IMR-90 (cell line): ENCODE results near the gene ANP32B. TPM values are rescaled to one million over a fixed set of nuclear protein-coding genes. Genes with fewer than 3 reads are reported as not detected.

Experiments used
- ATAC-seq: fragments of 200-7000 bp; cut with Tn5 transposase; 2 replicates; pipeline ENCODE4 v1.9.1; 2020; ENCODE audit warnings: low read depth, mild to moderate bottlenecking, moderate library complexity
- BruUV-seq: library from RNA; stranded (reverse); fragments of 400-500 nt; replicated peaks from 2 replicates; lab custom pipeline; 2021; lab: Mats Ljungman, UMichigan
- CTCF ChIA-PET: fragments of 300-600 bp; formaldehyde crosslinking; extraction: SDS; loops from one replicate; lab custom pipeline; 2021; ENCODE audit warnings: antibody characterized with exemption; lab: Yijun Ruan, JAX
- POLR2A ChIA-PET: fragments of 300-600 bp; sonication (Branson Sonifier 250); formaldehyde crosslinking; loops from one replicate; lab custom pipeline; 2022; ENCODE audit warnings: antibody characterized with exemption; ENCODE audit not compliant: unreplicated experiment; lab: Charles Lee
- DNase-seq: peaks from one replicate; pipeline ENCODE4 v3.0.0; 2013
- H2AFZ ChIP-seq: replicated peaks from 2 replicates; pipeline ENCODE3; 2013; ENCODE audit warnings: low read length, mild to moderate bottlenecking; ENCODE audit not compliant: poor library complexity
- H2AK5ac ChIP-seq: 2 replicates; pipeline ENCODE4 v1.6.1; 2013; ENCODE audit warnings: low read depth, low read length, inconsistent platforms
- H2AK9ac ChIP-seq: replicated peaks from 2 replicates; pipeline ENCODE3; 2013; ENCODE audit warnings: mild to moderate bottlenecking, low read depth, low read length, moderate library complexity; ENCODE audit not compliant: poor library complexity
- H2BK120ac ChIP-seq: 2 replicates; pipeline ENCODE4 v1.6.1; 2013; ENCODE audit warnings: low read depth, low read length, inconsistent platforms
- H2BK15ac ChIP-seq: 3 replicates; pipeline ENCODE4 v1.6.1; 2013; ENCODE audit warnings: low read depth, low read length, inconsistent platforms
- H2BK20ac ChIP-seq: 2 replicates; pipeline ENCODE4 v1.6.1; 2013; ENCODE audit warnings: low read depth, mild to moderate bottlenecking, inconsistent platforms, low read length, moderate library complexity
- H2BK5ac ChIP-seq: 2 replicates; pipeline ENCODE4 v1.6.1; 2013; ENCODE audit warnings: mild to moderate bottlenecking, low read depth, low read length, inconsistent platforms; ENCODE audit not compliant: poor library complexity, severe bottlenecking
- H3K14ac ChIP-seq: replicated peaks from 2 replicates; pipeline ENCODE4 v1.6.1; 2013; ENCODE audit warnings: low read depth, low read length, inconsistent platforms
- H3K18ac ChIP-seq: 2 replicates; pipeline ENCODE4 v1.6.1; 2013; ENCODE audit warnings: low read depth, low read length, control low read depth
- H3K23ac ChIP-seq: 2 replicates; pipeline ENCODE4 v1.6.1; 2013; ENCODE audit warnings: low read depth, low read length, inconsistent platforms
- H3K27ac ChIP-seq: 2 replicates; pipeline ENCODE4 v1.5.1; 2013; ENCODE audit warnings: mild to moderate bottlenecking, control low read depth, low read length; ENCODE audit not compliant: insufficient read depth
- H3K27me3 ChIP-seq: 2 replicates; pipeline ENCODE4 v1.6.1; 2013; ENCODE audit warnings: low read length; ENCODE audit not compliant: control insufficient read depth, insufficient read depth
- H3K36me3 ChIP-seq: 2 replicates; pipeline ENCODE4 v1.6.1; 2013; ENCODE audit warnings: low read length, mixed read lengths; ENCODE audit not compliant: control insufficient read depth, insufficient read depth
- H3K4ac ChIP-seq: 2 replicates; pipeline ENCODE4 v1.6.1; 2013; ENCODE audit warnings: low read depth, low read length, inconsistent platforms
- H3K4me1 ChIP-seq: 2 replicates; pipeline ENCODE4 v1.6.1; 2013; ENCODE audit warnings: low read length, mixed read lengths; ENCODE audit not compliant: control insufficient read depth, insufficient read depth
- H3K4me2 ChIP-seq: 2 replicates; pipeline ENCODE4 v1.6.1; 2013; ENCODE audit warnings: low read depth, mild to moderate bottlenecking, control low read depth, low read length, moderate library complexity
- H3K4me3 ChIP-seq: 2 replicates; pipeline ENCODE4 v1.5.1; 2013; ENCODE audit warnings: low read depth, mild to moderate bottlenecking, control low read depth, low read length, moderate library complexity; ENCODE audit not compliant: insufficient read depth
- H3K56ac ChIP-seq: 2 replicates; pipeline ENCODE4 v1.6.1; 2013; ENCODE audit warnings: low read length, inconsistent platforms; ENCODE audit not compliant: insufficient read depth; ENCODE audit errors: extremely low read depth
- H3K79me1 ChIP-seq, 2 experiments: 2 replicates each; pipeline ENCODE4 v1.6.1; 2013; ENCODE audit warnings: low read length in 2 of 2, inconsistent platforms in 1 of 2, low read depth in 1 of 2
- H3K9ac ChIP-seq: 2 replicates; pipeline ENCODE4 v1.6.1; 2013; ENCODE audit warnings: low read depth, low read length, control low read depth
- H3K9me1 ChIP-seq: 2 replicates; pipeline ENCODE4 v1.6.1; 2013; ENCODE audit warnings: low read length, inconsistent platforms; ENCODE audit not compliant: insufficient read depth
- H3K9me3 ChIP-seq: 2 replicates; pipeline ENCODE4 v1.6.1; 2013; ENCODE audit warnings: low read length; ENCODE audit not compliant: control insufficient read depth, insufficient read depth
- H4K20me1 ChIP-seq: 2 replicates; pipeline ENCODE4 v1.6.1; 2013; ENCODE audit warnings: low read length, inconsistent platforms; ENCODE audit not compliant: insufficient read depth
- H4K5ac ChIP-seq: 2 replicates; pipeline ENCODE4 v1.6.1; 2013; ENCODE audit warnings: mild to moderate bottlenecking, low read depth, low read length, control low read depth
- H4K8ac ChIP-seq, 2 experiments: 2 replicates each; pipeline ENCODE4 v1.6.1; 2013; ENCODE audit warnings: low read depth in 2 of 2, low read length in 2 of 2, control low read depth in 1 of 2, inconsistent platforms in 1 of 2
- H4K91ac ChIP-seq: 2 replicates; pipeline ENCODE4 v1.6.1; 2013; ENCODE audit warnings: low read depth, low read length, inconsistent platforms; ENCODE audit not compliant: insufficient read depth
- CEBPB ChIP-seq: IDR thresholded peaks from 2 replicates; pipeline ENCODE4 v1.6.1; 2012; ENCODE audit warnings: low read depth, low read length, improper control_type of control experiment
- CTCF ChIP-seq: conservative IDR thresholded peaks from 2 replicates; pipeline ENCODE4 v1.5.1; 2012; ENCODE audit warnings: mild to moderate bottlenecking, low read depth, low read length, improper control_type of control experiment
- ELK1 ChIP-seq: fragments of 150-350 bp; IDR thresholded peaks from 2 replicates; pipeline ENCODE4 v1.6.1; 2016; ENCODE audit warnings: low read depth, mild to moderate bottlenecking, low read length, moderate library complexity, borderline replicate concordance
- FOS ChIP-seq: fragments of 150-350 bp; IDR thresholded peaks from 2 replicates; pipeline ENCODE4 v1.6.1; 2016; ENCODE audit warnings: low read depth, low read length
- MAFK ChIP-seq: IDR thresholded peaks from 2 replicates; pipeline ENCODE4 v1.6.1; 2012; ENCODE audit warnings: low read depth, low read length, improper control_type of control experiment
- MAZ ChIP-seq: IDR thresholded peaks from 2 replicates; pipeline ENCODE4 v1.6.1; 2012; ENCODE audit warnings: low read depth, mild to moderate bottlenecking, low read length, improper control_type of control experiment, moderate library complexity, borderline replicate concordance
- POLR2A ChIP-seq: IDR thresholded peaks from 2 replicates; pipeline ENCODE4 v1.6.1; 2012; ENCODE audit warnings: mild to moderate bottlenecking, low read depth, low read length
- SMC3 ChIP-seq: fragments of 150-350 bp; IDR thresholded peaks from 2 replicates; pipeline ENCODE4 v1.6.1; 2016; ENCODE audit warnings: low read depth, mild to moderate bottlenecking, antibody characterized with exemption, low read length, moderate library complexity
- WGBS, 2 experiments: methylation state at CpG; one replicate each; pipeline versions ENCODE4 v1.1.5 to v1.1.7; 2013; ENCODE audit warnings: missing lambda C conversion rate in 2 of 2; ENCODE audit not compliant: insufficient read length in 1 of 2; ENCODE audit errors: extremely low coverage in 2 of 2; 5-methylcytosine and 5-hydroxymethylcytosine counted together
- dilution Hi-C: fragments of 300-500 bp; cut with HindIII; formaldehyde crosslinking; loops from one replicate; pipeline ENCODE4 v1.14.3; 2018; ENCODE audit warnings: low sequenced_read_pairs; ENCODE audit not compliant: unreplicated experiment
- in situ Hi-C: fragments of 300-500 bp; cut with MboI; formaldehyde crosslinking; loops from 3 replicates; pipeline ENCODE4 v1.14.3; 2019; ENCODE audit warnings: low sequenced_read_pairs, inconsistent platforms, mixed read lengths
- intact Hi-C: fragments of 100-400 bp; cut with micrococcal nuclease; formaldehyde crosslinking; loops from 2 replicates; pipeline ENCODE4 v1.10.0; 2022
- polyA plus RNA-seq, 3 experiments: library from polyadenylated mRNA; depleted of rRNA; stranded (reverse); fragments of >200 nt; gene quantifications; 2 replicates each; pipeline ENCODE4 v1.2.3, GENCODE V29; 2012; ENCODE audit warnings: low replicate concordance in 1 of 3
- total RNA-seq: library from RNA; depleted of rRNA; stranded (reverse); fragments of >200 nt; gene quantifications from 2 replicates; pipeline ENCODE4 v1.2.3, GENCODE V29; 2012

The ANP32B gene
- total and polyA plus RNA-seq, 2 of the 4 experiments (the other 2 are of a cell fraction): 3.9 to 46.8 TPM

- ATAC-seq (no peak), DNase-seq (no peak)
- peaks cover 10% of the 10 kb centered on the region; the same call in 1 of the 2 replicates for H3K9me1 ChIP-seq
- H2AK5ac ChIP-seq: no peak overlapping the region
- H3K4me1 ChIP-seq: peaks cover 10% of the 10 kb centered on the region
- no peak overlapping the region for H2BK5ac ChIP-seq
- H3K79me1 ChIP-seq: peaks cover 11 to 66% of the 10 kb centered on the region in 2 experiments
- TF ChIP-seq ELK1 (no peak), FOS (no peak), POLR2A (no peak), MAZ (no peak), CTCF (no peak), CEBPB (no peak), SMC3 (no peak), MAFK (no peak)
- no peak overlapping the region for H2BK15ac ChIP-seq
- no peak overlapping the region for H3K27ac ChIP-seq
- BruUV-seq: no TSS peak
- H3K4ac ChIP-seq: no peak overlapping the region
- H4K20me1 ChIP-seq: peaks cover 75% of the 10 kb centered on the region
- H3K14ac ChIP-seq: no peak overlapping the region
- POLR2A ChIA-PET: no interaction called here
- intact Hi-C loops (no loop called here), in situ Hi-C loops (no loop called here), dilution Hi-C loops (no loop called here)
- H3K4me2 ChIP-seq: no peak overlapping the region
- no peak overlapping the region for H2BK120ac ChIP-seq
- H4K5ac ChIP-seq: no peak overlapping the region
- no peak overlapping the region for H4K91ac ChIP-seq
- peaks cover 6% of the 10 kb centered on the region for H3K36me3 ChIP-seq
- no CpG with 5 or more reads among the region's 6 CpGs for WGBS, 2 experiments
- CTCF ChIA-PET: no interaction called here
- no peak overlapping the region for H3K23ac ChIP-seq
- no peak overlapping the region for H3K18ac ChIP-seq
- H4K8ac ChIP-seq: no peak overlapping the region
- no peak overlapping the region for H2AK9ac ChIP-seq
- H2AFZ ChIP-seq: no peak overlapping the region
- H3K9me3 ChIP-seq: no peaks in the 10 kb centered on the region
- H2BK20ac ChIP-seq: no peak overlapping the region
- no peak overlapping the region for H3K4me3 ChIP-seq
- H3K27me3 ChIP-seq: no peaks in the 10 kb centered on the region
- H3K56ac ChIP-seq: no peak overlapping the region
- no peak overlapping the region for H3K9ac ChIP-seq
Measured at GRCh38 chr9:97992219-97992618, 9.1 kb downstream of the ANP32B start.
